Keratinocyte (primary cell): Measurements from ENCODE around the gene NCKAP5. TPM values are rescaled to one million over a fixed set of nuclear protein-coding genes. Genes with fewer than 3 reads are reported as not detected.

Experiments used
- DNase-seq: peaks from one replicate; pipeline ENCODE4 v3.0.0-alpha.2; 2011; ENCODE audit warnings: low read depth, missing footprints, low spot score
- FAIRE-seq: peaks from 2 replicates; lab custom pipeline; 2011; peaks lifted over from hg19 to GRCh38; lab: Jason Lieb, UNC
- H2AFZ ChIP-seq: 2 replicates; pipeline ENCODE4 v1.6.0; 2012; ENCODE audit warnings: low read length, control low read depth, inconsistent platforms; ENCODE audit not compliant: control insufficient read depth
- H3K27ac ChIP-seq: 2 replicates; pipeline ENCODE4 v1.5.1; 2011; ENCODE audit warnings: low read length; ENCODE audit not compliant: control insufficient read depth, insufficient read depth
- H3K27me3 ChIP-seq: 3 replicates; pipeline ENCODE4 v1.6.0; 2011; ENCODE audit warnings: low read length; ENCODE audit not compliant: control insufficient read depth, insufficient read depth; ENCODE audit errors: extremely low read depth
- H3K36me3 ChIP-seq, 2 experiments: 2 replicates in 1 of 2; 3 replicates in 1 of 2; pipeline ENCODE4 v1.5.1; 2011; ENCODE audit warnings: low read length in 2 of 2, mild to moderate bottlenecking in 1 of 2; ENCODE audit not compliant: control insufficient read depth in 2 of 2, insufficient read depth in 2 of 2; ENCODE audit errors: extremely low read depth in 1 of 2
- H3K4me1 ChIP-seq: 3 replicates; pipeline ENCODE4 v1.5.1; 2011; ENCODE audit warnings: low read length; ENCODE audit not compliant: control insufficient read depth, insufficient read depth; ENCODE audit errors: extremely low read depth
- H3K4me2 ChIP-seq: 3 replicates; pipeline ENCODE4 v1.6.0; 2011; ENCODE audit warnings: low read depth, low read length; ENCODE audit not compliant: control insufficient read depth, insufficient read depth; ENCODE audit errors: extremely low read depth
- H3K4me3 ChIP-seq, 3 experiments: fragments of 200-600 bp in 1 of 3; sonication (generic) in 1 of 3; 2 replicates in 2 of 3; 3 replicates in 1 of 3; pipeline ENCODE4 v1.5.1; 2011 to 2016; ENCODE audit warnings: low read length in 3 of 3, mild to moderate bottlenecking in 3 of 3, control low read depth in 2 of 3, inconsistent platforms in 1 of 3, low read depth in 1 of 3, mixed read lengths in 1 of 3, mixed run types in 1 of 3, moderate library complexity in 1 of 3; ENCODE audit not compliant: control insufficient read depth in 2 of 3, insufficient read depth in 2 of 3; ENCODE audit errors: extremely low read depth in 1 of 3
- H3K79me2 ChIP-seq: 2 replicates; pipeline ENCODE4 v1.6.0; 2012; ENCODE audit warnings: low read length; ENCODE audit not compliant: control insufficient read depth, insufficient read depth
- H3K9ac ChIP-seq: 3 replicates; pipeline ENCODE4 v1.6.0; 2011; ENCODE audit warnings: low read length; ENCODE audit not compliant: control insufficient read depth, insufficient read depth; ENCODE audit errors: extremely low read depth
- H3K9me1 ChIP-seq: 3 replicates; pipeline ENCODE4 v1.6.0; 2011; ENCODE audit warnings: low read length; ENCODE audit not compliant: control insufficient read depth, insufficient read depth; ENCODE audit errors: extremely low read depth
- H3K9me3 ChIP-seq: 2 replicates; pipeline ENCODE4 v1.5.1; 2012; ENCODE audit warnings: low read depth, low read length; ENCODE audit not compliant: control insufficient read depth
- H4K20me1 ChIP-seq: 3 replicates; pipeline ENCODE4 v1.6.0; 2011; ENCODE audit warnings: low read length; ENCODE audit not compliant: control insufficient read depth, insufficient read depth; ENCODE audit errors: extremely low read depth
- CTCF ChIP-seq, 3 experiments: IDR thresholded peaks in 1 of 3; conservative IDR thresholded peaks in 1 of 3; optimal IDR thresholded peaks in 1 of 3; 2 replicates in 2 of 3; 3 replicates in 1 of 3; pipeline versions ENCODE3 to v1.5.1; 2011; ENCODE audit warnings: low read length in 3 of 3, mild to moderate bottlenecking in 3 of 3, moderate library complexity in 2 of 3, control low read depth in 1 of 3, inconsistent platforms in 1 of 3; ENCODE audit not compliant: insufficient read depth in 2 of 3; ENCODE audit errors: extremely low read depth in 1 of 3
- EZH2 ChIP-seq: IDR thresholded peaks from one replicate; pipeline ENCODE4 v1.6.1; 2012; ENCODE audit warnings: inconsistent platforms, mild to moderate bottlenecking, low read length, moderate library complexity
- dilution Hi-C: fragments of 300-500 bp; cut with MboI; formaldehyde crosslinking; loops from one replicate; pipeline ENCODE4 v1.7.0; 2020; ENCODE audit warnings: low sequenced_read_pairs; ENCODE audit not compliant: extremely low pct_ligation_motif_present
- polyA plus RNA-seq, 5 experiments: library from polyadenylated mRNA; depleted of rRNA in 3 of 5; stranded (reverse) in 3 of 5; stranded (forward) in 1 of 5; unstranded in 1 of 5; fragments of >200 nt; gene quantifications; 1 replicate in 1 of 5; 2 replicates in 3 of 5; 3 replicates in 1 of 5; pipeline versions ENCODE4 v1.2.1 to v1.2.3, GENCODE V29; 2011 to 2012; ENCODE audit warnings: missing spikeins in 2 of 5, low read depth in 1 of 5, low replicate concordance in 1 of 5

The NCKAP5 gene
- polyA plus RNA-seq, 1 donor (not counting 4 experiments of a cell fraction or from before 2014, with no cell fraction given), result 3.6 TPM

GRCh38 chr2:132998221-132998620 lies 570.0 kb downstream of the NCKAP5 start:
- no peak overlapping the region for H3K9ac ChIP-seq
- no peak overlapping the region for H3K4me2 ChIP-seq
- H3K27me3 ChIP-seq, result no peaks in the 10 kb centered on the region
- DNase-seq (no peak), FAIRE-seq (no peak)
- TF ChIP-seq CTCF (optimal IDR thresholded peaks at IDR 0.05 in 1 of 3, IDR thresholded peaks at IDR 0.05 in 1 of 3, conservative IDR thresholded peaks at IDR 0.05 in 1 of 3; ENCODE audit: extremely low read depth in 1 of 3, insufficient read depth in 2 of 3, low read length in 3 of 3) (no peak), EZH2 (no peak)
- H3K36me3 ChIP-seq, result peaks cover 0 to 2% of the 10 kb centered on the region in 2 experiments
- H2AFZ ChIP-seq, result no peak overlapping the region
- no peaks in the 10 kb centered on the region for H3K9me3 ChIP-seq
- H3K9me1 ChIP-seq, result no peaks in the 10 kb centered on the region
- no peaks in the 10 kb centered on the region for H3K79me2 ChIP-seq
- dilution Hi-C loops, result no loop called here
- no peak overlapping the region for H3K27ac ChIP-seq
- no peaks in the 10 kb centered on the region for H4K20me1 ChIP-seq
- no peak overlapping the region for H3K4me3 ChIP-seq
- H3K4me1 ChIP-seq, result no peaks in the 10 kb centered on the region

GRCh38 chr2:132991471-132992045 lies 576.7 kb downstream of the NCKAP5 start:
- Histone ChIP-seq H4K20me1 (no peaks in the 10 kb centered on the region), H3K9ac (no peak overlapping the region), H3K4me1 (no peaks in the 10 kb centered on the region), H2AFZ (no peak overlapping the region), H3K79me2 (no peaks in the 10 kb centered on the region), H3K9me1 (no peaks in the 10 kb centered on the region), H3K27me3 (no peaks in the 10 kb centered on the region), H3K9me3 (no peaks in the 10 kb centered on the region), H3K4me2 (no peak overlapping the region), H3K4me3 (no peak overlapping the region), H3K27ac (no peak overlapping the region), H3K36me3 (peaks cover 0 to 3% of the 10 kb centered on the region in 2 experiments)
- FAIRE-seq, result no peak
- dilution Hi-C loops, result no loop called here
- no peak for DNase-seq
- TF ChIP-seq EZH2, result no peak
- TF ChIP-seq CTCF (optimal IDR thresholded peaks at IDR 0.05 in 1 of 3, IDR thresholded peaks at IDR 0.05 in 1 of 3, conservative IDR thresholded peaks at IDR 0.05 in 1 of 3; ENCODE audit: extremely low read depth in 1 of 3, insufficient read depth in 2 of 3, low read length in 3 of 3), result no peak
